NCI-H748 (cell line): ENCODE results near the gene PIGBOS1.
"Not testable (repeated sequence)": the region's sequence is repeated elsewhere in the genome, so short reads cannot be mapped to it uniquely, and the experiment has no call there.

Experiments used
- DNase-seq: peaks from one replicate; lab custom pipeline; 2025; ENCODE audit not compliant: unreplicated experiment; lab: John Stamatoyannopoulos, UW

PIGBOS1 gene, protein sequence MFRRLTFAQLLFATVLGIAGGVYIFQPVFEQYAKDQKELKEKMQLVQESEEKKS

DNA sequence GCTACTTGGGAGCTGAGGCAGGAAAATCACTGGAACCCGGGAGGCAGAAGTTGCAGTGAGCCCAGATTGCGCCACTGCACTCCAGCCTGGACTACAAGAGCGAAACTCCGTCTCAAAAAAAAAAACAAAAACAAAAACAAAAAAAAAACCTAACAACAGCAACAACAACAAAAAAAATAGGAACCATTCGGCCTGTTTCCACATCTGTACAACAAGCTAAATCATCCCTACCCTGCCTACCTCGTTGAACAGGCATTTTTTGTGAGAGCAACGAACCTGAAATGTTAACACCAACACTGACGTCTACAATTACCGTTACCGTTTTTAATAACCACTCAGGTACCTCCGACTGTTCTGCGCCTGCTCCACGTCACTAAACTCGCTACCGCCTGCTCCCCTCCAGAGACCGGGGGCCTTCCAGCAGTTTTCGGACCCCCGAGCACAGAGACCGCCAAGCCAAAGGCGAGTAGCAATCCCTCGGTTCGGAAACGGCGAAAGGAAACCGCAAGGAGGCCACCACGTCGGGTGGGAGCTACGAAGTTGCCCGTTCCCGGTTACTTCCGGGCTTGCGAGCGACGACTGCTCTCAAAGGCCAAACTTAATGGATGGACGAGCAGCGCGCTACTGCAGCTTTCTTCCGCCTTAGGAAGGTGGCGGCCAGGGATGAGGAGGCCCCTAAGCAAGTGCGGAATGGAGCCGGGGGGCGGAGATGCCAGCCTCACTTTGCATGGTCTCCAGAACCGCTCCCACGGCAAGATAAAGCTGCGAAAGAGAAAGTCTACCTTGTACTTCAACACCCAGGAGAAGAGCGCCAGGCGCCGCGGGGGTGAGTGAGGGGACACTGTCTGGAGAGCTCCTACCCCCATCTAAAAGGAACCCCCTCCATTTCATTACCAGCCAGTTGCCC is at the start of gene PIGBOS1, which contains the start of gene PIGB:
TSS of gene PIGBOS1 (minus strand) at position 536 of the 907 bp plus-strand sequence. CDS start 1,331 bp downstream, outside the sequence.
TSS of gene PIGB (plus strand) at position 635 of the 907 bp plus-strand sequence. CDS start at position 664, 29 bp downstream.
- peak; percentile 86 for DNase-seq

DNA sequence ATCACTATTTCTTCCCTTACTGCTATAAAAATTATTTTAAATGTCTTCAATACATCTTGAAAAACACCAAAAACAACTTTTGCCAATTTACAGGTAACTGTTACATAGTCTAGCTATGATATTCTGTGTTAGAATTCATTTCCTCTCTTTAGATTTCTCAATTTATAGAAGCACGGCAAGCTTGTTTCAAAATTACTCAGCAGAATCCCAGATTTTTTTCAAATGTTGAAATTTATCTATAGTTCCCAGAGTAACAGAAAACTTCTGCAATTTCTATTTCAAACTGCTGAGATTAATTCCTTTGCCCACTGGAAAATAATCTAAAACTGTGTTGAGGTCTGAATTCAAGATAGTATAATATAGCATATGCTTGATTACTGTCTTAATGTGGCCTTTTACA is 48.1 kb upstream of the PIGBOS1 start:
- DNase-seq = no peak

DNA sequence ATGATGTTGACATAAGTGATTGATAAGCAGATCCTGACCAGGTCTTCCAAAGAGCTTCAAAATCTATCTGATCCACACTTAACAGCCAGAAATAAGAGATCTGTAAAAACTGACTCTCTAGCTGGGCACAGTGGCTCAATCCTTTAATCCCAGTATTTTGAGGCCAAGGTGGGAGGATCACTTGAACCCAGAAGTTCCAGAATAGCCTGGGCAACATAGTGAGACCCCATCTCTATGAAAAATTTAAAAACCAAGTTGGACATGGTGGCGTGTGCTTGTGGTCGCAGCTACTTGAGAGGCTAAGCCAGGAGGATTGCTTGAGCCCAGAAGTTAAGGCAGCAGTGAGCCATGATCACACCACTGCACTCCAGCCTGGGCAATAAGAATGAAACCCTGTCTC is 43.7 kb upstream of the PIGBOS1 start:
- no peak for DNase-seq

DNA sequence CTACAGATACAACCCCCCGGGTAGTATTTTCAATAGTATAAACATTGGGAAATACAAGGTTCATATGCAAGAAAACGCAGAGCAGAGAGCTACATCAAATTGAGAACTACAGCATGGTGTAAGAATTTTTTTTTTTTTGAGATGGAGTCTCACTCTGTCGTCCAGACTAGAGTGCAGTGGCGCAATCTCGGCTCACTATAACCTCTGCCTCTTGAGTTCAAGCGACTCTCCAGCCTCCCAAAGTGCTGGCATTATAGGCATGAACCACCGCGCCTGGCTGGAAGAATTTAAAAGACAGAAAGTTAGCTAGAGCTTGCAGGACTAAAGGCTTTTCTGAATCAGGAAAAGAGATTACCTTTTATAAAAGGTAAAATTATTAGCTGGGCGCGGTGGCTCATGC is 42.1 kb upstream of the PIGBOS1 start:
- no peak for DNase-seq

DNA sequence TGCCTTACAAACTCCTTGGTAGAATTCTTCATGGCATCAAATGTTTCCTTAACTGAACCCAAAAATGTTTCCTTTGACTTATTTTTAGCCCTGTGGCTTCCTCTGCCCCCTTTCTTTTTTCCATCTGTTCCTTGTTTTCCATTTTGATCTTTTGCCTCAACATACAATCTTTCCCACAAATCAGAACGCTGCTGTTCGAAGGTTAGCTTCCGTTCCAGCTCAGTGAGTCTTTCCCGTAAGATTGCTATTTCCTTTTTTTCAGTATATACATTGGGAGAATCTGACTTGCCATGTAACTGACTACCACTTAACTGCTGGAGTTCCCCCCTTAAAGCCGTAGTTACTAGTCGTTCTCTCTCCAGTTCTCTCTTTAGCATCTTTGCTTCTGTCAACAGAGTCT is 41.3 kb upstream of the PIGBOS1 start:
- DNase-seq = no peak

DNA sequence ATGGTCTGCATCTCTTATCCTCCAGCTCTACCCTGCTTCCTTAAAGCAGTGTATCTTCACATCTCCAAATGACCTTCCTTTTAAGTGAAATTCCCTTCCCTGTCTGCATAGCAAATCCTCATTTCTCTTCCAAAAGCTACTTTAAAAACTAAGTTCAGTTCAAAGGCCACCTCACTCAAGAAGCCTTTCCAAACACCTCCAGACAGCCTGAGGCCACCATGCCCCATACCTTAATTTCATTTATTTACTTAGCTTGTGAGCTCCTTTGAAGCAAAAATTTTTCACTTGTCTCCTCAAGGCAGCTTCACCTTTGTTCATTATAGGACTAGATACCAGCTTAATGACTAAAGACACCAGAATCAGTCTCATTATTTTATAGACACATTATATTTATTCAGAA is 39.5 kb upstream of the PIGBOS1 start:
- no peak for DNase-seq

DNA sequence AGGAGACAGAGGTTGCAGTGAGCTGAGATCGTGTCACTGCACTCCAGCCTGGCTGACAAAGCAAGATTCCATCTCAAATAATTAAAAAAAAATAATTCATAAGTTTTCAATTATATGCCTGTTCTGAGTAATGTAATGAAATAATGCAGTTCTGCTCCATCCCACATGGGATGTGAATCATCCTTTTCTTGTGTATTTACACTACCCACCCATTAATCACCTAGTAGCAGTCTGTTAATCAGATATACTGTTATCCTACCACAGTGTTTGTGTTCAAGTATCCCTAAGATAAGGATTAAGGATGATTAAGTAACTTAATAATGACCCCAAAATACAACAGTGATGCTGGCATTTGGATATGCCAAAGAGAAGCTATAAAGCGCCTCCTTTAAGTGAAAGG is 38.9 kb upstream of the PIGBOS1 start:
- no peak for DNase-seq

DNA sequence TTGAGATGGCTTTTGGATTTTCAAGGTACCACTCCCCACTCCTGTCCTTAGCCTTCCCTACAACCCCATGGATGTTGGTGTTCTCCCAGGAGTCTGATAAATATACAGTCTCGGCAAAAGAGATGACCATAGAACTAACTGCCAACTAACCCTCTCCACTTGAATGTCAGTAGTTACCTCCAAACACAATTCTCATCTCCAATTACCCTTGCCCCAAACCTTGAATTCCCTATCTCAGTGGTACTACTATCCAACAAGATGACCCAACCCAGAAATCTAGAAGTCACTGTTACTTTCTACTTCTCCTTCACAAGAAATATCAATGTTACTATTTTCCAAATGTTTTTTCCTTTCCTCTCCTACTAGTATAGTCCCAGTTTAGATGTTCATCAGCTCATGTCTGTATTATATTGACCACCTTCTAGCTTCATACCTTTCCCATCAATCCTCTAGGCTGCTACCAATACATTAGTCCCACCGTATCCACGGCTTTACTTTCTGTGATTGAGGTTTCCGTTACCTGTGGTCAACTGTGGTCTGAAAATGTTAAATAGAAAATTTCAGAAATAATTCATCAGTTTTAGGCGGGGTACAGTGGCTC is 38.2 kb upstream of the PIGBOS1 start:
- DNase-seq = no peak

DNA sequence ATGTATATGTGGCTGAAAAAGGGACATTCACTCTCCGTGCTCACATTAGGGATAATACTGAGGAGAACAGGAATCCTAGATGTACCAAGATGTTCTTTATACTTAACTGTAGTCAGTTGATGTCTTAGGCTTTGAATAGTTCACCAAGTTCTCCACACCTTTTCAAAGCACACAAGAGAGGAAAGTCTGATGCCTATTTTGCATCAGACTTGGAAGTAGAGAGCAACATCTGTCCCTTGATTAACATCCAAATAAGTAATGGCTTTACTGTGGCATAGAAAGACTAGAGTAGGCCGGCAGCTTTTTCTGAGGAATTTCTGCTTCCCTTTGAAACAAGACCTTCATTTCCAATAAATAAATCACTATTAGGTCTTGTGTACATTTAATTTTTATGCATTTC is 34.1 kb upstream of the PIGBOS1 start:
- DNase-seq = no peak

DNA sequence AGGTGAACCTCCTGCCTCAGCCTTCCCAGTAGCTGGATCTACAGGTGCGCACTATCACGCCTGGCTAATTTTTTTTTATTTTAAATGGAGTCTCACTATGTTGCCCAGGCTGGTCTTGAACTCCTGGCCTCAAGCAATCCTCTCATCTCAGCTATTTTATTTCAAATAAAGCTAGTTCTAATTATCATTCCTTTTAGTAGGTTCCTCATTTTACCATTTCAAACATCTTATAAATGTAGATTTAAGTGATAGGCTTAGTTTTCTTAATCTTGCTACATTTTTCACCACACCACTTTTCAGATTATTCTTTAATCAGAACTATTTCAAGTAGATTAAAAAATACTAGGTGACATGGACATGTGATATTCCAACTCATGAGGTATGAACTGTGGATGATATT is 30.4 kb upstream of the PIGBOS1 start:
- DNase-seq = no peak

DNA sequence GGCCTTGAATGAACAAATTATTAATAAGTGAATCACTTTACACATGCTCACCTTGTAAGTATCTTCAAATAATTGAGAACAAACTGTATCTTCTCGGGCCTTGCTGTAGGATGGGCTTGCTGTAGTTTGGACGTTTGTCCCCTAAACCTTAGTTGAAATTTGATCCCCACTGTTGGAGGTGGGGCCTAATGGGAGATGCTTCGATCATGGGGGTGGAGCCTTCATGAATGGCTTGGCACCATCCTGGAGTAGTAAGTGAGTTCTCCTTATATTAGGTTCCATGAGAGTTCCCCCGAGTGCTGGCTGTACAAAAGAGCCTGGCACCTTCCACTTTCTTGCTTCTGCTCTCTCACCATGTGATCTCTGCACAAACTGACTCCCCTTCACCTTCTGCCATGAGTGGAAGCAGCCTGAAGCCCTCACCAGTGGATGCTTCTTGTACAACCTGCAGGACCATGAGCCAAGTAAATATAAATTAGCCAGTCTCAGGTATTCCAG is 29.4 kb upstream of the PIGBOS1 start:
- no peak for DNase-seq

DNA sequence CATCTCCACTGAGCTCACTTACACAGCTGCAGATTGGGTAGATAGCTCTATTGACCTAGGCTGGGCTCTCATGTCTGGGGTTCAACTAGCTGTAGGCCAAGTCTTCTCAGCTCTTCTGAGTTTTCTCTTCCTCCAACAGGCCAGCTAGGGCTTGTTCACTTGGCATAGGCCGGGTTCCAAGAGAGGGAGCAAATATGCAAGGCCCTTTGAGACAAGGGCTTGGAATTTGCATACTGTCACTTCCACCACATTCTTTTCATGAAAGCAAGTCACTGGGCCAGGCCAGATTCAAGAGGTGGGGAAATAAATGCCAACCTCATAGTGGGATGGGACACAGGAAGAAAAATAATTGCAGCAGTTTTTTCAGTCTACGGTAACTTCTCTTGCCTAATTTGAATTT is 25.3 kb upstream of the PIGBOS1 start:
- DNase-seq = no peak

DNA sequence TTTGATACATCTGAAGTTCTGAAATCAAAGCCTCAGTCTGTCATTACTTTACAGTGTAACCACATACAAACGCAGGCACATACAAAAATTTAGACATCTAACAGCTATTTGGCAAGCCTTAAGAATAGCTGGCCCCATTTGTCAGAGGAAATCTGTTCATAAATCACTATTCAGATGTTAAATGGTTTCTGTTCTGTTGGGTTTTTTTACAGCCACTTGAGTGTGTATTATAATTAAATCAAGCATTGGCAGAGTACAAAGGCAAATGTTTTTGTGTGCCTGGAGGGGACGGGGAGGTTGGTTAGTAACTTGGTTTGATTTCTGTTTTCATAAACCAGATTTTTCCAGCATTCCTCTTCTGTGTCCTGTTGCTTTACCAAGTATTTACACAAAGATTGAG is 24.2 kb upstream of the PIGBOS1 start:
- no peak for DNase-seq

DNA sequence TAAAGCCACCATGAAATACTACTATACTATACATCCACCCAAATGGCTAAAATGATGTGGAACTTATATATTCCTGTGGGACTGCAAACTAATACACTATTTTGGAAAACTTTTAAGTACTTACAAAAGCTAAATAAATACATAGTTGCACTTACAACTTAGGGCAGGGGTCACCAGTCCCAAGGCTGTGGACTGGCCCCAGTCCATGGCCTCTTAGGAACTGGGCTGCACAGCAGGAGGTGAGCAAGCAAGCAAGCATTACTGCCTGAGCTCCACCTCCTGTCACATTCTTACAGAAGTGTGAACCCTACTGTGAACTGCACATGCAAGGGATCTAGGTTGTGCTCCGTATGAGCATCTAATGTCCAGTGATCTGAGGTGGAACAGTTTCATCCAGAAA is 18.2 kb upstream of the PIGBOS1 start:
- no peak for DNase-seq

DNA sequence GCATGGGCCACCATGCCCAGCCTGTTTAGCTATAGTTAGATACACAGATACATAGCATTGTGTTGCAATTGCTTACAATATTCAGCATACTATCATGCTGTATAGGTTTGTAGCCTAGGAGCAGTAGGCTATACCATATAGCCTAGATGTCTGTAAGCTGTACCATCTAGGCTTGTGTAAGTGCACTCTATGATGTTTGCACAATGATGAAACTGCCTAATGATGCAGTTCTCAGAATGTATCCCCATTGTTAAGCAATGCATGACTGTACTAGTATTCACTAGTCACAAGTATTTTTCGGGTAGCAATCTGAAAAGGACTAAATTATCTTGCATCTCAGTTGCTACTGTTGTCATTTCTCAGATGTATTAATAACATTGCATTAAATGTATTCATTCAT is 16.1 kb upstream of the PIGBOS1 start:
- no peak for DNase-seq

DNA sequence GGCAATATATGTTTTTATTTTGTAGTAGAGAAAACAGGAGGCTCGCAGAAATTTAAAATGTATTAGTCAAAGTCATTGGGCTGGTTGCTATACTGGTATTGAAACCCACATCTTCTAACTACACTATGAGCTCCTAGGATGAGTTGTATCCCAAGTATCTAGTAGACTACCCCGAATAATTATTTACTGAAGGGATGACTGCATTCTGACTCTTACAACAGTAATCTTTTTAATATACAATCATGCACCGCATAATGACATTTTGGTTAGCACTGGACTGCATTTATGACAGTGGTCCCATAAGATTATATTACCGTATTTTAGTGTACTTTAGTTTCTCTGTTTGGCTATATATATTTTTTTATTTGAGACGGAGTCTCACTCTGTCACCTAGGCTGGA is 15.4 kb upstream of the PIGBOS1 start:
- no peak for DNase-seq

DNA sequence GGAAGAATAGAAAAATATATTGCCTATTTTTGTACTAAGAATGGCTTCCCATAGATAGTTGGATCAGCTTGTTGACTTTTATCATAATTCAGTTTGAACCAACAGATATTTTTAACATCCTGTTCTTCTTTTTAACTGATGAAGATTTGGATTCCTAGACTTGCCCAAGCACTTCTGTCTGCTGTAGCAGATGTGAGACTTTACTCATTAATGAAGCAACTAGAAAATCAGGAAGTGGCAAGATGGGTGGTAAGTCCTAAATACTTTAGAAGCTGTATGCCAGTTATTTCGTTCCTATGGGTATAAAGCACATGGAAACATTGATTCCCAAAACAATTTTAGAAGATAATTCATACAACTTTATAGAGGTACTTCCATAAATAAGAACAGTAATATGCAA is 8.5 kb upstream of the PIGBOS1 start:
- no peak for DNase-seq

DNA sequence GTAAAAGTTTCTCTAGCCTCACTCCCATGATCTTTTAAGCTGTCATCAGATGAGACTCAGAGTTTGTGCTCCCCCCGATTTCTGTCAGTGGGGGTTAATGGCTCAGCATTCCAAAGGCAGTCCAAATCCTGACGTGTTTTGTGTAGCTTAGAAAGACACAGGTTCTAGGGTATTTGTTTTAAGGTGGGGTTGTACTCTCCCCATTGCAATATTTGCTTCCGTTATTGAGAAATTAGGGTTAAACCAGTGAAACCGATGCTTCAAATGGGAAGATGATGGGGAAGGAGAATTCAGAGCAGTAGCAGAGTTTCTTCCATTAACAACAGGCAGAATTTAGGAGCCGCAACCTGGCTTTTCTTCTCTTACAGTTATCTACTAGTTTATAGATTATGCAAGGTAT is 3.5 kb upstream of the PIGBOS1 start:
- DNase-seq = no peak

DNA sequence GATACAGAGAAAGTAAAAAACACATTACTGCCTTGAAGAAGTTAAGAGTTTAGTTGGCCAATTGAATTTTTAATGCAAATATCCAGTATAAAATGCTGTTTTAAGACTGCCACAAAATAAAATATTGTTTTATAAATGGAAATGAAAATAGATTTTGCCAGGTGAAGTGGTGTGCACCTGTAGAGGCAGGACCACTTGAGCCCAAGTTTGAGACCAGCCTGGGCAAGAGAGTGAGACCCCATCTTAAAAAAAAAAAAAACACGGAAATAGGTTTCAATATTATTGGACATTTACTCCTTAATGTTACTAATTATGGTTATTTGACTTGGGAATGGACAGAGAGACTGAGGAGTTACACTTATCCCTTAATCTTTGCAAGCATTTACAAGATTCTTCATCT is 2.0 kb upstream of the PIGBOS1 start:
- DNase-seq = no peak

DNA sequence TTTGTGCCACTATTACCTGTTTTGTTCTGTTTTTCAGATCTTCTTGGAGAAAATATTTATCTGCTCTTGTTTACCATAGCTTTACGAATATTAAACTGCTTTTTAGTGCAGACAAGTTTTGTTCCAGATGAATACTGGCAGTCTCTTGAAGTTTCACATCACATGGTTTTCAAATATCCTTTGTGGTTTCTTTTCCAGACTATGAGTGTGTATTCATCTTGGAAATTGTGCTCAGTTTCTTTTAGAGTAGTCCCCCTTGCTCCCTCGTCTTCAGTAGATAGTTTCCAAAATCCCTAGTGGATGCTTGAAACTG is 1.3 kb upstream of the PIGBOS1 start:
- no peak for DNase-seq

DNA sequence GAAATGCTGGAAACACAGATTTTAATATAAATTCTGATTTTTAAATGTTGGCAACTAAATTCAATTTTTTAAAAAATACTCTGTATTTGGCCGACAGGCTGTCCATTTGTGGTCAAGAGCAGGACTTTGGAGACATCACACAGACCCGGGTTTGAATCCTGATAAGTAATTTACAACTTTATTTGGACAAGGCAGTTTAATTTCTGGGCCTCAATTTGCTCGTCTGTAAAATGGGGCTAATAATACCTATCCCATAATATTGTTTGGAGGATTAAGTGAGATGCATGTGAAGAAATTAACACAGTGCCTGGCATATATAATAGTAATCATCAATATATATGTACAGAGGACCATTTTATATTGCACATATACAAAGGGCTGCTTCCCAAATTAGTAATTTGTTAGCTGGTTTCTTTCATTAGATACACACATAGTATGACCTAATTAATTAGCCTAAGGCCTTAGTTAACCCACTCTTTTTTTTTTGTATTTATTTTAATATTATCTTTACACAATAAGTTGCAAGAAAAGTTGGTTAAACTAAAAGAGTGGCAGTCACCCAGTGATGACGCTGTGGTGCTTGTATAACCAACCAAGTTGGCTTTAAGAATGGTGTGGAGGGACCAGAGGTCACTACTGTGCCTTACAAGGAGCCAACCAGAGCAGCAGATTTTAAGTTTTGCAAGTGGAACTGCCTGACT is 764 bp upstream of the PIGBOS1 start:
- no peak for DNase-seq

DNA sequence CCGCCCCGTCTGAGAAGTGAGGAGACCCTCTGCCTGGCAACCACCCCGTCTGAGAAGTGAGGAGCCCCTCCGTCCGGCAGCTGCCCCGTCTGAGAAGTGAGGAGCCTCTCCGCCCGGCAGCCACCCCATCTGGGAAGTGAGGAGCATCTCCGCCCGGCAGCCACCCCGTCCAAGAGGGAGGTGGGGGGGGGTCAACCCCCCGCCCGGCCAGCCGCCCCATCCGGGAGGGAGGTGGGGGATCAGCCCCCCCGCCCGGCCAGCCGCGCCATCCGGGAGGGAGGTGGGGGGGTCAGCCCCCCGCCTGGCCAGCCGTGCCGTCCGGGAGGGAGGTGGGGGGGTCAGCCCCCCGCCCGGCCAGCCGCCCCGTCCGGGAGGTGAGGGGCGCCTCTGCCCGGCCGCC is 16.1 kb downstream of the PIGBOS1 start:
- not testable (repeated sequence) for DNase-seq
